UCSD-AML1 (cell line): ENCODE measurements around the gene IRF1.

Experiments
- DNase-seq: peaks from one replicate; lab custom pipeline; 2025; ENCODE audit not compliant: unreplicated experiment; lab: John Stamatoyannopoulos, UW

The IRF1 gene

DNA sequence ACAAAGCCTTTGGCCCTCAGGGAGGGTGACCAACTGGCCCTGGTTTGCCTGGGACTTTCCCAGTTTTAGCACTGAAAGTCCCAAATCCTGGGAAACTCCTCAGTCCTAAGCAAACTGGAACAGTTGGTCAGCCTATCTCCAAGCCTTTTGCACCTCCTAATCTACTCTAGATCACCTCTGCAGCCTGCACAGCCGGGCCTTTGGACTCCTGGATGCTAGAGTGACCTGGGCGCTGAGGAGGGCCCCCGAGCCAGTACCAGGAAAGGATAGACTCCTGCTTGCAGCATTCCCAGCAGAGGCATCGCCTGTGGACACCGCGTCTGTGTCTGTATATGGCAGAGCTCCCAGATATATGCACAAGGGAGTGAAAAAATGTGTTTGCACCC lies 15.1 kb downstream of the IRF1 start:
- no peak for DNase-seq

- DNase-seq = no peak
Observed at GRCh38 chr5:132474881-132475496, 15.6 kb downstream of the IRF1 start.

DNA sequence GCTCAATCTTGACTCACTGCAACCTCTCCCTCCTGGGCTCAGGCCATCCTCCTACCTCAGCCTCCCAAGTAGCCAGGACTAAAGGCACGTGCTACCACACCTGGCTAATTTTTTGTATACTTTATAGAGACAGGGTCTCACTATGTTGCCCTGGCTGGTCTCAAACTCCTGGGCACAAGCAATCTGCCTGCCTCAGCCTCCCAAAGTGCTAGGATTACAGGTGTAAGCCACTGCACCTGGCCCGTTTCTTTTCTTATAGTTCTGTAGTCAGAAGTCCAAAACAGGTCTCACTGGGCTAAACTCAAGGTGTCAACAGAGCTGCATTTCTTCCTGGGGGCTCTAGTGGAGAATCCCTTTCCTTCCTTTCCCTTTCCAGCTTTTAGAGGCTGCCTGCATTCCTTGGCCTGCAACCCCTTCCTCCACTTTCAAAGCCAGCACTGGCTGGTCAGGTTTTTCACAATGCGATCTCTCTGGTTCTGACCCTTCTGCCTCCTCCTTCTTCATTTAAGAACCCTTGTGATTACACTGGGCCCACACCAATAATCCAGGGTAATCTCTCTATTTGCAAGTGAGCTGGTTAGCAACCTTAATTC lies 16.3 kb downstream of the IRF1 start:
- DNase-seq = no peak

- DNase-seq = no peak
Observed at GRCh38 chr5:132473668-132474067, 16.9 kb downstream of the IRF1 start.

- peak; percentile 68 for DNase-seq
Observed at GRCh38 chr5:132473019-132473531, 17.5 kb downstream of the IRF1 start.

- DNase-seq = no peak
Observed at GRCh38 chr5:132472431-132472830, 18.1 kb downstream of the IRF1 start.

GRCh38 chr5:132471944-132472343 lies 18.6 kb downstream of the IRF1 start:
- no peak for DNase-seq

DNA sequence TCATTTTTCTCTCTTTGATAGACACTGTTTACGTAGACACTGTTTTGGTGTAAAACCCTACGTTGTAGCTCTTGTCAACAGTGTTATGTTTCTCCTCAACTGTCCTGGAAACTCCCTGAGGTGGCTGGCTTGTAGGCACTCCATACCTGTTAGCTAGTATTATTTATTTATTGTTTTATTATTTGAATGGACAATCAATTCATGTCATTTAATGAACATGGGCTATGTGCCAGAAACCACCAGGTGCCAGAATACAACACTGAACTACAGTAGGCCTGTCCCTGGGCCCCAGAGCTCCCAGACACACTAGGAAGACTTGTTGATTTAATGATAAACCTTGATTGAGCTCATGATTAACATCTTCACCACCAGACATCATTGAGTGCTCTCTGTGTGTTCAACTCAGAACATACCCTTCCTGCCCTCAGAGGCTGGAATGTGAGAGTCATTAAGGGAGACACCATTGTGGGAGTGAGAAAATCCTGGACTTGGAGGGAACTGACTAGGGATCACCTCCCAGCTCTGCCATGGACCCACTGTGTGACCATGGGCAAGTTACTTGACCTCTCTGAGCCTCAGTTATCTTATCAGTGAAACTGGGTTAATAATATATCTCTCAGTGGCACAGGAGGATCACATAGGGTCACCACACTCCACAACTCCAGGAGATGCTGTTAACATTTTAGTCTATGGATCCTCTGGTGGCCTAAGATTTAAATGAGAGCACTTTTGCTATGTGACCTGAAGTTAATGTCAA lies 19.2 kb downstream of the IRF1 start:
- DNase-seq = no peak

DNA sequence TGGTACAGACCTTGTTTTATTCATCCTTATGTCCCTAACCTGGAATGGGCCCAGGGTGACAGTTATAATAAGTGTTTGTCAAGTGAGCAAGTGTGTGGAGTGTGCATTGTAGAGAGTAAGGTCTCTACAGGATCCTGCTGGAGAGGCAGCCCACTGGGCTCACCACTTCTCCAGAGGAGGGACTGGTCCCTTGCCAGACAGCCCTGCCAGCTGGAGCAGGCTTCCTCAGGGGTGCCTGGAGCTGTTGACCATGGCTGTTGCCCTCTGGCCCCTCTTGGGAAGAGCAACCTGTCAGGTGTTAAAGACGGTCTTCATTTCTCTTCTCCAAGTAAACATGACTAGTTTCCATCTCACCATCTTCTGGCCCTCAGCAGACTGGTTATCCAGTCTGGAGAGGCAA lies 20.0 kb downstream of the IRF1 start:
- no peak for DNase-seq

GRCh38 chr5:132470010-132470392 lies 20.6 kb downstream of the IRF1 start:
- DNase-seq = no peak

- no peak for DNase-seq
Observed at GRCh38 chr5:132469380-132470009, 21.1 kb downstream of the IRF1 start.

DNA sequence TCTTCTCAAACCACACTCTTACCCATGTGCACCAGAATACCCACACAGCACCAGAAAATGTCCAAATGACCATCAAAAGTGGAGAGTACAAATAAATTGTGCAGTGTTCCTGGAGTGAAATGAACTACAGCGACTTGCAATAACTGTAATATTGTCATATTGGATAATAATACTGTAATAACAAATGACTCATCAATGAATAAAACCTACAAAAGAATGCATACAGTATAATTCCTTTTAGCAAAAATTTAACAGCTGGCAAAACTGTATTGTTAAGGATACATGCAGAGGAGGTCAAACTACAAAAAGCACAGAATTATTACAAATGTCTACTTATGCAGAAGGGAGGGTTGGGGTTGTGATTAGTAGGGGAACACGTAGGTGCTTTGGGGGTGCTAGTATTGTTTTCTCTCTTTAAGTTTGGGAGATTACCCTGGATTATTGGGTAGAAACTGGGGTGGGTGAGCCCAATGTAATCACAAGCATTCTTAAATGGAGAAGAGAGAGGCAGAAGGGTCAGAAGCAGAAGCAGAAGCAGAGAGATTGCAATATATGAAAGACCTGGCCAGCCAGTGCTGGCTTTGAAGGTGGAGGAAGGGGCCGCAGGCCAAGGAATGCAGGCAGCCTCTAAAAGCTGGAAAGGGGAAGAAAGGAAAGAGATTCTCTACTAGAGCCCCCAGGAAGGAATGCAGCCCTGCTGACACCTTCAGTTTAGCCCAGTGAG lies 21.8 kb downstream of the IRF1 start:
- DNase-seq = no peak

GRCh38 chr5:132467287-132467984 lies 23.1 kb downstream of the IRF1 start:
- peak; percentile 41 for DNase-seq

- peak; percentile 92 for DNase-seq
Observed at GRCh38 chr5:132466433-132467286, 23.9 kb downstream of the IRF1 start.

DNA sequence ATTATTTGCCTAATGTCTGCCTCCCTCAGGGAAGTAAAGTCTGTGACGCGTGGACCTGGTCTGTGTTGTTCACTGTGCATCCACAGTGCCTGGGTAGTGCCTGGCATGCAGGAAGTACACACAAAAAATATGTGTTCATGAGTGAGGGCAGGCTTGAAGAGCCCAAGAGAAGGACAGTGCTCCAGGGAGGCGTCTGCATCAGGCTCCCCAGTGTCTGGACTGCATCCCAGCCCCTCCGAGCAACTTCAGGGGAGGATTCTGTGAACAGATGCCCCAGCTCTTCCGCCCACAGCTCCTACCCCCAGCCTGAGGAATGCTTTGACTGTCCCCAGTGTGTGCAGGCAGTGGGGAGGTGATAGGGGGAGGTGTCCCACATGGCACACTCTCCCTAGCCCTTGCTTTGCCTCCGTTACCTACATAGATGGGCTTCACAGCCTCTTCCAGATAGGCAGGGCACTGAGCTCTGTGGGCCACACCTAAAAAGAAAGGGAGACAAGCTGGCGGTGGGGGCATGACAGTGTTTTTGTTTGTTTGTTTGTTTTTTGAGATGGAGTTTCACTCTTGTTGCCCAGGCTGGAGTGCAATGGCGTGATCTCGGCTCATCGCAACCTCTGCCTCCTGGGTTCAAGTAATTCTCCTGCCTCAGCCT lies 25.4 kb downstream of the IRF1 start:
- DNase-seq = no peak

DNA sequence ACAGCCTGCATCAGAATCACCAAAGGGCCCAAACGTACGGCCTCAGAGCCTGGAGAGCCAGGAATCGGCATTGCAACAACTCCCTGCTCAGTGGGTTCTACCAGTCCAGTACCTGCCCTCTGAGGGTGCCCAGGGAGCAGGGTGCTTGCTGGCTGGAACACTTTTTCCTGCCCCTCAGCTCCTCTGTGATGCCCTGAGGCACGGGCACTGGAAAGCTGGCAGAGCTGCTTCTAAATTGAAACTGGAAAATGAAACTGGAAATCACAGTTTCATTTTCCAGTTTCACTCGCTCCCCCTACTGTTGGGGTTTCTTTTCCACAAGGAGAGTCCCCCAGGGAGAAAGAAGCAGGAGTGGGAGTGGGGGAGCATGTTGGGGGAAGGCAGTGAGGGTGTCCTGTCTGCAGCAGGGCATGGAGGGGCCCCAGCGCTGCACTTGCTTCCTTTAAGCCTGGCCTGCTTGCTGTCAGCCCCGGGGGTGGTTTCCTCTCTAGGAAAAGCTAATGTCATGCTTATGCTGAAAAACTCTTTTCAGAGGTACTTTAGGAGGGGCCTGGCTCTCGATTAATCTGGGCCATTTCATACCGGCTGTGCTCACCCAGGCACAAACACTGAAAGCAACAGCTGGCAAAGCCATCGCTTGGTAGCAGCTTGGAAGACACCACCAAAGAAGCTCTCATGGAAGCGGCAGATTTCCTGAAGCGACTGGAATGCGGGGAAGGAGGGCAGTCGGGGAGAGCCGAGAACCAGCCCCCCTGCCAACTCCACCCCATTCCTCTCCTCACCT lies 26.2 kb downstream of the IRF1 start:
- DNase-seq = peak; percentile 53

- no peak for DNase-seq
Observed at GRCh38 chr5:132463811-132464155, 26.8 kb downstream of the IRF1 start.
